Liver (tissue), 3 donors: ENCODE results near the gene CORO2A.

Experiments
- EGR1 ChIP-seq, 2 donors: IDR thresholded peaks; 2 replicates each; pipeline ENCODE4 v1.6.1; 2016 to 2018; ENCODE audit warnings: antibody characterized with exemption in 2 of 2, low read depth in 2 of 2
- HNF4A ChIP-seq, 2 donors: conservative IDR thresholded peaks; 2 replicates each; pipeline ENCODE4 v1.6.1; 2016; ENCODE audit warnings: antibody characterized with exemption in 2 of 2, mild to moderate bottlenecking in 2 of 2
- JUND ChIP-seq, 2 donors: IDR thresholded peaks; 2 replicates each; pipeline ENCODE4 v1.6.1; 2016; ENCODE audit warnings: antibody characterized with exemption in 2 of 2
- RXRA ChIP-seq, 2 donors: IDR thresholded peaks; 2 replicates each; pipeline ENCODE4 v1.6.1; 2017 to 2018; ENCODE audit warnings: antibody characterized with exemption in 2 of 2, mild to moderate bottlenecking in 1 of 2
- SP1 ChIP-seq: IDR thresholded peaks from 2 replicates; pipeline ENCODE4 v1.6.1; 2018; ENCODE audit warnings: antibody characterized with exemption, mild to moderate bottlenecking
- TAF1 ChIP-seq: conservative IDR thresholded peaks from 2 replicates; pipeline ENCODE4 v1.6.1; 2016; ENCODE audit warnings: antibody characterized with exemption, mild to moderate bottlenecking
- TF ChIP-seq, protein P1 (sequence below): fragments of 150-350 bp; IDR thresholded peaks from 2 replicates; pipeline ENCODE4 v1.5.1; 2017; ENCODE audit warnings: improper control_type of control experiment, low read depth, low read length; ENCODE audit not compliant: missing input control
- TF ChIP-seq, protein P2 (sequence below): IDR thresholded peaks from 2 replicates; pipeline ENCODE4 v1.6.1; 2016; ENCODE audit warnings: antibody characterized with exemption, mild to moderate bottlenecking
- TF ChIP-seq, protein P3 (sequence below): IDR thresholded peaks from 2 replicates; pipeline ENCODE4 v1.6.1; 2016; ENCODE audit warnings: antibody characterized with exemption
- donor health status: healthy.
- donor health status: healthy.

DNA sequence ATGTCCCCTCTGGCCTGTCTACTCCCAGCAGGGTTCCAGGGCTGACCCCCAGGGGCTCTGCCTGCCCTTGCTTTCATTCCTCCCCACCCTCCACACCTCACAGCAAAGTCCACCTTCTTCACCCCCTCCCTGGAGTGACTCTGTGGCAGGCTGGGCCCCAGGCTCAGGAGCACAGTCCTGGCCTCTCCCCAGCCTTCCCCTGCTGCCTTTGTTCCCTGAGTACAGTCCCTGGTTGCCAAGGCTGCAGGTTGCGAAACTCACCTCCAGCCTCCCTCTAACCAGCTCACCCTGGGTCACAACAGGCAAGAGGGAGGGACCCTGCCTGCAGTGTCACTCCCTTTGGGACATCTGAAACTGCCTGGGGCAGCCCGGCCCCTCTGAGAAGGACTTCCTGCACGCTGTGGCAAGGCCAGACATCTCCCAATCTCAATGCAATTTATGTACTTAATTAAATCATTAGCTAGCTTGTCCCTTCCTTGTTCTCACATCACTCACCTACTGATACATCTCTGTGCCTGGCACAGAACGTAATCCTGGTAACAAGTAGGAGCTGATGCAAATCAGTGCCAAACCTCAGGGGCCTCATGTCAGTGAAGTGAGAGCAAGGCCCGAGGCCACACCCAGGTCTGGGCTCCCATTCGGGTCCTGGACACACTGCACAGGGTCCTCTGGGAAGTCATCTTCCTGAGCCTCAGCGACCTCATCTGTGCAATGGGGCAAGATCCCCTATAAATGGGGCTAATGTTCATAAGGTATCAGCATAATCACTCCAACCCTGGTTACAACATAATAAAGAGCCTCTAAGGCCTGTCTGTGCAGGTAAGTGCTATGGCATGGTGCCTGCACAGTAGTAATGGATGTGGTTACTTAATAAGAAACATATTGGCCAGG lies 46.1 kb downstream of the CORO2A start:
- TF ChIP-seq, protein P1, sequence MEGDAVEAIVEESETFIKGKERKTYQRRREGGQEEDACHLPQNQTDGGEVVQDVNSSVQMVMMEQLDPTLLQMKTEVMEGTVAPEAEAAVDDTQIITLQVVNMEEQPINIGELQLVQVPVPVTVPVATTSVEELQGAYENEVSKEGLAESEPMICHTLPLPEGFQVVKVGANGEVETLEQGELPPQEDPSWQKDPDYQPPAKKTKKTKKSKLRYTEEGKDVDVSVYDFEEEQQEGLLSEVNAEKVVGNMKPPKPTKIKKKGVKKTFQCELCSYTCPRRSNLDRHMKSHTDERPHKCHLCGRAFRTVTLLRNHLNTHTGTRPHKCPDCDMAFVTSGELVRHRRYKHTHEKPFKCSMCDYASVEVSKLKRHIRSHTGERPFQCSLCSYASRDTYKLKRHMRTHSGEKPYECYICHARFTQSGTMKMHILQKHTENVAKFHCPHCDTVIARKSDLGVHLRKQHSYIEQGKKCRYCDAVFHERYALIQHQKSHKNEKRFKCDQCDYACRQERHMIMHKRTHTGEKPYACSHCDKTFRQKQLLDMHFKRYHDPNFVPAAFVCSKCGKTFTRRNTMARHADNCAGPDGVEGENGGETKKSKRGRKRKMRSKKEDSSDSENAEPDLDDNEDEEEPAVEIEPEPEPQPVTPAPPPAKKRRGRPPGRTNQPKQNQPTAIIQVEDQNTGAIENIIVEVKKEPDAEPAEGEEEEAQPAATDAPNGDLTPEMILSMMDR: no peak
- TF ChIP-seq HNF4A (conservative IDR thresholded peaks at IDR 0.05) (peak; percentile 67 to 88), SP1 (peak; percentile 80), RXRA (IDR thresholded peaks at IDR 0.05) (peak; percentile 71 to 91), JUND (IDR thresholded peaks at IDR 0.05) (peak in 1 of 2 donors; percentile 42), TAF1 (no peak), EGR1 (IDR thresholded peaks at IDR 0.05; ENCODE audit: low read depth in 2 of 2) (no peak)
- TF ChIP-seq, protein P2, sequence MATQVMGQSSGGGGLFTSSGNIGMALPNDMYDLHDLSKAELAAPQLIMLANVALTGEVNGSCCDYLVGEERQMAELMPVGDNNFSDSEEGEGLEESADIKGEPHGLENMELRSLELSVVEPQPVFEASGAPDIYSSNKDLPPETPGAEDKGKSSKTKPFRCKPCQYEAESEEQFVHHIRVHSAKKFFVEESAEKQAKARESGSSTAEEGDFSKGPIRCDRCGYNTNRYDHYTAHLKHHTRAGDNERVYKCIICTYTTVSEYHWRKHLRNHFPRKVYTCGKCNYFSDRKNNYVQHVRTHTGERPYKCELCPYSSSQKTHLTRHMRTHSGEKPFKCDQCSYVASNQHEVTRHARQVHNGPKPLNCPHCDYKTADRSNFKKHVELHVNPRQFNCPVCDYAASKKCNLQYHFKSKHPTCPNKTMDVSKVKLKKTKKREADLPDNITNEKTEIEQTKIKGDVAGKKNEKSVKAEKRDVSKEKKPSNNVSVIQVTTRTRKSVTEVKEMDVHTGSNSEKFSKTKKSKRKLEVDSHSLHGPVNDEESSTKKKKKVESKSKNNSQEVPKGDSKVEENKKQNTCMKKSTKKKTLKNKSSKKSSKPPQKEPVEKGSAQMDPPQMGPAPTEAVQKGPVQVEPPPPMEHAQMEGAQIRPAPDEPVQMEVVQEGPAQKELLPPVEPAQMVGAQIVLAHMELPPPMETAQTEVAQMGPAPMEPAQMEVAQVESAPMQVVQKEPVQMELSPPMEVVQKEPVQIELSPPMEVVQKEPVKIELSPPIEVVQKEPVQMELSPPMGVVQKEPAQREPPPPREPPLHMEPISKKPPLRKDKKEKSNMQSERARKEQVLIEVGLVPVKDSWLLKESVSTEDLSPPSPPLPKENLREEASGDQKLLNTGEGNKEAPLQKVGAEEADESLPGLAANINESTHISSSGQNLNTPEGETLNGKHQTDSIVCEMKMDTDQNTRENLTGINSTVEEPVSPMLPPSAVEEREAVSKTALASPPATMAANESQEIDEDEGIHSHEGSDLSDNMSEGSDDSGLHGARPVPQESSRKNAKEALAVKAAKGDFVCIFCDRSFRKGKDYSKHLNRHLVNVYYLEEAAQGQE: no peak
- TF ChIP-seq, protein P3, sequence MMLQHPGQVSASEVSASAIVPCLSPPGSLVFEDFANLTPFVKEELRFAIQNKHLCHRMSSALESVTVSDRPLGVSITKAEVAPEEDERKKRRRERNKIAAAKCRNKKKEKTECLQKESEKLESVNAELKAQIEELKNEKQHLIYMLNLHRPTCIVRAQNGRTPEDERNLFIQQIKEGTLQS: no peak
